Bronchial epithelial cell (primary cell): Measurements from ENCODE around the gene FGB. TPM values are rescaled to one million over a fixed set of nuclear protein-coding genes. Genes with fewer than 3 reads are reported as not detected.
A peak's percentile ranks its signal among the peaks of the same experiment; 100 is the strongest.

Experiments
- DNase-seq: peaks from one replicate; pipeline ENCODE4 v3.0.0-alpha.2; 2010; ENCODE audit warnings: low read depth
- FAIRE-seq: peaks from 2 replicates; lab custom pipeline; 2011; peaks lifted over from hg19 to GRCh38; lab: Jason Lieb, UNC
- H3K27me3 ChIP-seq: 2 replicates; pipeline ENCODE4 v1.5.1; 2011; ENCODE audit warnings: low read length; ENCODE audit not compliant: control insufficient read depth, insufficient read depth
- H3K36me3 ChIP-seq: 2 replicates; pipeline ENCODE4 v1.5.1; 2011; ENCODE audit warnings: low read length; ENCODE audit not compliant: control insufficient read depth, insufficient read depth
- H3K4me3 ChIP-seq: 2 replicates; pipeline ENCODE4 v1.5.1; 2011; ENCODE audit warnings: mild to moderate bottlenecking, low read depth, low read length, control low read depth
- total RNA-seq: library from RNA; depleted of rRNA; stranded (reverse); fragments of >200 nt; gene quantifications from 2 replicates; pipeline ENCODE4 v1.2.1, GENCODE V29; 2014
- TF ChIP-seq, protein P1 (sequence below): IDR thresholded peaks from 2 replicates; pipeline ENCODE4 v1.5.1; 2011; ENCODE audit warnings: mild to moderate bottlenecking, moderate library complexity, low read length, control low read depth, inconsistent platforms; ENCODE audit not compliant: insufficient read depth, severe bottlenecking

The FGB gene
- total RNA-seq, 1 donor from 2014 or later = not detected

DNA sequence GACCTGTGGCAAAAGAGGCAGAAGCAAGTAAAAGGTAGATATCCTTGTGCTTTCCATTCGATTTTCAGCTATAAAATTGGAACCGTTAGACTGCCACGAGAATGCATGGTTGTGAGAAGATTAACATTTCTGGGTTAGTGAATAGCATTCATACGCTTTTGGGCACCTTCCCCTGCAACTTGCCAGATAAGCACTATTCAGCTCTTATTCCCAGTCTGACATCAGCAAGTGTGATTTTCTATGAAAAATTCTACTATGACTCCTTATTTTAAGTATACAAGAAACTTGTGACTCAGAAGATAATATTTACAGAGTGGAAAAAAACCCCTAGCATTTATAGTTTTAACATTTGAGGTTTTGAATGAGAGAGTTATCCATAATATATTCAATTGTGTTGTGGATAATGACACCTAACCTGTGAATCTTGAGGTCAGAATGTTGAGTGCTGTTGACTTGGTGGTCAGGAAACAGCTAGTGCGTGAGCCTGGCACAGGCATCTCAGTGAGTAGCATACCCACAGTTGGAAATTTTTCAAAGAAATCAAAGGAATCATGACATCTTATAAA is 3.9 kb downstream of the FGB start:
- TF ChIP-seq, protein P1, sequence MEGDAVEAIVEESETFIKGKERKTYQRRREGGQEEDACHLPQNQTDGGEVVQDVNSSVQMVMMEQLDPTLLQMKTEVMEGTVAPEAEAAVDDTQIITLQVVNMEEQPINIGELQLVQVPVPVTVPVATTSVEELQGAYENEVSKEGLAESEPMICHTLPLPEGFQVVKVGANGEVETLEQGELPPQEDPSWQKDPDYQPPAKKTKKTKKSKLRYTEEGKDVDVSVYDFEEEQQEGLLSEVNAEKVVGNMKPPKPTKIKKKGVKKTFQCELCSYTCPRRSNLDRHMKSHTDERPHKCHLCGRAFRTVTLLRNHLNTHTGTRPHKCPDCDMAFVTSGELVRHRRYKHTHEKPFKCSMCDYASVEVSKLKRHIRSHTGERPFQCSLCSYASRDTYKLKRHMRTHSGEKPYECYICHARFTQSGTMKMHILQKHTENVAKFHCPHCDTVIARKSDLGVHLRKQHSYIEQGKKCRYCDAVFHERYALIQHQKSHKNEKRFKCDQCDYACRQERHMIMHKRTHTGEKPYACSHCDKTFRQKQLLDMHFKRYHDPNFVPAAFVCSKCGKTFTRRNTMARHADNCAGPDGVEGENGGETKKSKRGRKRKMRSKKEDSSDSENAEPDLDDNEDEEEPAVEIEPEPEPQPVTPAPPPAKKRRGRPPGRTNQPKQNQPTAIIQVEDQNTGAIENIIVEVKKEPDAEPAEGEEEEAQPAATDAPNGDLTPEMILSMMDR = no peak
- Histone ChIP-seq H3K36me3 (no peaks in the 10 kb centered on the region), H3K4me3 (no peak overlapping the region), H3K27me3 (no peaks in the 10 kb centered on the region)
- FAIRE-seq (no peak), DNase-seq (peak; percentile 37)

DNA sequence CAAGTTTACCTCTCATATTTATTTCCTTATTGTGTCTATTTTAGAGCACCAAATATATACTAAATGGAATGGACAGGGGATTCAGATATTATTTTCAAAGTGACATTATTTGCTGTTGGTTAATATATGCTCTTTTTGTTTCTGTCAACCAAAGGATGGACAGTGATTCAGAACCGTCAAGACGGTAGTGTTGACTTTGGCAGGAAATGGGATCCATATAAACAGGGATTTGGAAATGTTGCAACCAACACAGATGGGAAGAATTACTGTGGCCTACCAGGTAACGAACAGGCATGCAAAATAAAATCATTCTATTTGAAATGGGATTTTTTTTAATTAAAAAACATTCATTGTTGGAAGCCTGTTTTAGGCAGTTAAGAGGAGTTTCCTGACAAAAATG is 6.2 kb downstream of the FGB start:
- Histone ChIP-seq H3K27me3 (no peaks in the 10 kb centered on the region), H3K36me3 (no peaks in the 10 kb centered on the region), H3K4me3 (no peak overlapping the region)
- DNase-seq (peak; percentile 51), FAIRE-seq (no peak)
- TF ChIP-seq, protein P1 = no peak

DNA sequence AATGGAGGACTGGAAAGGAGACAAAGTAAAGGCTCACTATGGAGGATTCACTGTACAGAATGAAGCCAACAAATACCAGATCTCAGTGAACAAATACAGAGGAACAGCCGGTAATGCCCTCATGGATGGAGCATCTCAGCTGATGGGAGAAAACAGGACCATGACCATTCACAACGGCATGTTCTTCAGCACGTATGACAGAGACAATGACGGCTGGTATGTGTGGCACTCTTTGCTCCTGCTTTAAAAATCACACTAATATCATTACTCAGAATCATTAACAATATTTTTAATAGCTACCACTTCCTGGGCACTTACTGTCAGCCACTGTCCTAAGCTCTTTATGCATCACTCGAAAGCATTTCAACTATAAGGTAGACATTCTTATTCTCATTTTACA is 6.8 kb downstream of the FGB start:
- DNase-seq (no peak), FAIRE-seq (no peak)
- TF ChIP-seq, protein P1 = no peak

DNA sequence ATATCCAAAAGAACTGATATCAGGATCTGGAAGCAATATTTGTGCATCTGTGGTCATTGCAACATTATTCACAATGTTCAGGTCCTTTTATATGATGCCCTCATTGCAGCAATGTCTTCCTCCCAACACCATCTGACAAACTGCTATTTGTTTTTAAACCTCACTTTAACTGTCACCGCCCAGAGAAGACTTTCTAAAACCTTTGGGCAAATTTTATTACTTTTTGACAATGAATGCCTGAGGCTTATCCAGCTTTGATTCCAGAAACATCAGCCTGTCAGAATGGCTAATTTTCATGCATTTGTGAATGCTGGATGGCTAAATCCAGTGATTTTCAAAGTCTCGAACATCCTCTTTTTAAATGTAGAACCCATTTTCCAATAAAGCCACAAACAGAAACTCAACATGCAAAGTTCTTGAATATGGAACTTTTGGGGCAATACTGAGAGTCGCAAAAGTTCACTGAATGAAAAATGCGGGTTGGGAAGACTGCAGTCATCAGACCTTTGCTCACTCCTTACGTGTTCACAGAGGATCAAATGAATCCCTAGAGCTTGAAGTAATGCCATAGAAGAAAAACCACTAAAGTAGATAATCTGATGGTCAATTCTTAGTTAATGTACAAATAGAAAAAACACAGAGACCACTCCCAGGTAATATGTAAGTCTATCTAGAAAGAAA is 10.5 kb downstream of the FGB start:
- Histone ChIP-seq H3K4me3 (no peak overlapping the region), H3K36me3 (no peaks in the 10 kb centered on the region), H3K27me3 (no peaks in the 10 kb centered on the region)
- DNase-seq = no peak
- TF ChIP-seq, protein P1 = no peak
- FAIRE-seq = no peak

More for the DNA sequence above, 6.8 kb downstream of the FGB start:
- Histone ChIP-seq H3K36me3 (no peaks in the 10 kb centered on the region), H3K4me3 (no peak overlapping the region), H3K27me3 (no peaks in the 10 kb centered on the region)

DNA sequence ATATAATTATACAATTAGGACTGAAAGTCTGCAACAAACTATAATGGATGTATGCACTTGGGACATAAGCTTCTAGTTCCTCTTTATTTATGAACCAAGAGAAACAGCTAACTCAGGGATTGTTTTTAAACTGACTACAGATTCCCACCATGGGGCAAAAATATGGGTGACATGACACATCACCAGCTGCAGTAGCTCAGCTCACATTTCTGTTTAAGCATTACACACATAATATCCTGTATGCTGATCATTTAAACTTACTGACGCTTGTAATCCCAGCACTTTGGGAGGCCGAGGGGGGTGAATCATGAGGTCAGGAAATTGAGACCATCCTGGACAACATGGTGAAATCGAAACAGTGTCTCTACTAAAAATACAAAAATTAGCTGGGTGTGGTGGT is 11.5 kb downstream of the FGB start:
- no peaks in the 10 kb centered on the region for H3K27me3 ChIP-seq
- TF ChIP-seq, protein P1 = no peak
- H3K4me3 ChIP-seq = no peak overlapping the region
- no peak for FAIRE-seq
- no peaks in the 10 kb centered on the region for H3K36me3 ChIP-seq
- DNase-seq = no peak
